Measurements from ENCODE around the gene CHKA. TPM values are rescaled to one million over a fixed set of nuclear protein-coding genes. Genes with fewer than 3 reads are reported as not detected.

CHKA gene
- total and polyA plus RNA-seq, 9 of the 15 experiments (the other 6 are each of a cell fraction or from before 2014, with no cell fraction given), result 3.6 to 37.0 (median 30.2) TPM

- TF ChIP-seq MYNN (IDR thresholded peaks at IDR 0.05) (0 out of 2 replicates have a peak, but pooled peaks have one; percentile 70), MYNN (CRISPR knock-in tag; IDR thresholded peaks at IDR 0.05) (no peak), ZNF282 (CRISPR knock-in tag; IDR thresholded peaks at IDR 0.05) (no peak), PBX2 (CRISPR knock-in tag; IDR thresholded peaks at IDR 0.05; ENCODE audit: low read depth) (no peak), PBX2 (tag; conservative IDR thresholded peaks at IDR 0.05; ENCODE audit: low read depth) (0 out of 2 replicates have a peak, but pooled peaks have one; percentile 21), FOXJ2 (tag; IDR thresholded peaks at IDR 0.05) (0 out of 2 replicates have a peak, but pooled peaks have one; percentile 26), PATZ1 (CRISPR knock-in tag; IDR thresholded peaks at IDR 0.05; ENCODE audit: borderline replicate concordance) (no peak), HDAC1 (IDR thresholded peaks at IDR 0.05) (peak in 1 of 2 experiments; percentile 81; a peak in 2 of 4 replicates), UBTF (IDR thresholded peaks at IDR 0.05; ENCODE audit: borderline replicate concordance in 1 of 2, low read depth in 2 of 2, low read length in 2 of 2) (0 out of 4 replicates have a peak, but pooled peaks of 1 of the 2 experiments have one; percentile 26), TFAP4 (CRISPR knock-in tag; IDR thresholded peaks at IDR 0.05; ENCODE audit: borderline replicate concordance) (peak; percentile 61; the same call in 1 of the 2 replicates), MTA3 (IDR thresholded peaks at IDR 0.05; ENCODE audit: borderline replicate concordance) (peak; percentile 68)
These were observed 25.7 kb upstream of the CHKA start (continued) for GRCh38 chr11:68146704-68147474.
